Measurements from ENCODE around the gene RHCG.

Gene RHCG

DNA sequence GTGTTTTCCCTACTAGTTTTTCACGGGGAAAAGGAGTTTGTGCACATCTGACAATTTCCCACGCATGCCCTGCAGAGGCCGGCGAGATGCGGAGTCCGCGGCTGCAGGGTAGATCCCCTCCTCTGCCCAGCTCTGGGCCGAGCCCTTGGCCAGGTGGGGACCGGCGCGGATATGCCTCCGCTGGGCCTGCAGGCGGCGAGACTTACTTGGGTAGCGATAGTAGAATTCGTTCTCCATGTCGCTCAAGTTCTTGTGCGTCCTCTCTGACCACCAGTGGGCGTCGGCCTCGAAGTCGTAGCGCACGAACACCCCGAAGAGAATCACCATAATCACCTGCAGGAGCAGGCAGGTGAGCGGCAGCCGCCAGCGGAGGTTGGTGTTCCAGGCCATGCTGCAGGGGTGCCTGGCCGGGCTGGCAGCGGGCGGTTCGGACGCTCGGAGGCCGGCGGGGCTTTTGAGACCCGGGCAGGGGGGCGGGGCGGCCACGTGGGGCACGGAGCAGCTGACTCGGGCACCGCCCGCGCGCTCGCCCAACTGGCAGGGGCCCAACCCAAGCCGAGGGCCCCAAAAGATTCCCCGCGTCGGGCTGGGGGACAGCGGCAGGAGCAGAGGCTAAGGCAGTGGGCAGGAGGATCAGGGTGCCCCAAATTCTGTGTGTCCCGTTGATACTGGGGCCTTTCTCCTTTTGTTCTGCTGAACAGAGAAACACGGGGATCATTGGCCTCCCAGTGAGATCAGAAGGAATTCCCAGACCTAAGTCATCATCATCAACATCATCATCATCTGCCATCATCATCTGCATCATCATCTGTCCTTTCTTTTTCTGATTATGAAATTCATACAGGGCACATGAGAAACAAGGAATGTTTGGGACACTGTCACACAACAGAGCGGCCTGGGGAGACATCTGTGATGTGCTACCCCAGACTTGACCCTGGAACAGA lies at the start of gene RHCG:
Gene RHCG, minus strand, starts transcription at position 429 of the 944 bp plus-strand sequence. Its CDS starts 39 bp downstream, at position 390.
- TF ChIP-seq, protein P1, sequence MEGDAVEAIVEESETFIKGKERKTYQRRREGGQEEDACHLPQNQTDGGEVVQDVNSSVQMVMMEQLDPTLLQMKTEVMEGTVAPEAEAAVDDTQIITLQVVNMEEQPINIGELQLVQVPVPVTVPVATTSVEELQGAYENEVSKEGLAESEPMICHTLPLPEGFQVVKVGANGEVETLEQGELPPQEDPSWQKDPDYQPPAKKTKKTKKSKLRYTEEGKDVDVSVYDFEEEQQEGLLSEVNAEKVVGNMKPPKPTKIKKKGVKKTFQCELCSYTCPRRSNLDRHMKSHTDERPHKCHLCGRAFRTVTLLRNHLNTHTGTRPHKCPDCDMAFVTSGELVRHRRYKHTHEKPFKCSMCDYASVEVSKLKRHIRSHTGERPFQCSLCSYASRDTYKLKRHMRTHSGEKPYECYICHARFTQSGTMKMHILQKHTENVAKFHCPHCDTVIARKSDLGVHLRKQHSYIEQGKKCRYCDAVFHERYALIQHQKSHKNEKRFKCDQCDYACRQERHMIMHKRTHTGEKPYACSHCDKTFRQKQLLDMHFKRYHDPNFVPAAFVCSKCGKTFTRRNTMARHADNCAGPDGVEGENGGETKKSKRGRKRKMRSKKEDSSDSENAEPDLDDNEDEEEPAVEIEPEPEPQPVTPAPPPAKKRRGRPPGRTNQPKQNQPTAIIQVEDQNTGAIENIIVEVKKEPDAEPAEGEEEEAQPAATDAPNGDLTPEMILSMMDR (IDR thresholded peaks at IDR 0.05; ENCODE audit: low read depth, low read length), result peak; percentile 19
- no peak for DNase-seq (ENCODE audit: extremely low read depth, low read depth)

- TF ChIP-seq, protein P1 (IDR thresholded peaks at IDR 0.05; ENCODE audit: low read depth, low read length), result no peak
- no peak for DNase-seq (ENCODE audit: extremely low read depth, low read depth)
Observed at GRCh38 chr15:89543389-89543788, 47.0 kb upstream of the RHCG start.

DNA sequence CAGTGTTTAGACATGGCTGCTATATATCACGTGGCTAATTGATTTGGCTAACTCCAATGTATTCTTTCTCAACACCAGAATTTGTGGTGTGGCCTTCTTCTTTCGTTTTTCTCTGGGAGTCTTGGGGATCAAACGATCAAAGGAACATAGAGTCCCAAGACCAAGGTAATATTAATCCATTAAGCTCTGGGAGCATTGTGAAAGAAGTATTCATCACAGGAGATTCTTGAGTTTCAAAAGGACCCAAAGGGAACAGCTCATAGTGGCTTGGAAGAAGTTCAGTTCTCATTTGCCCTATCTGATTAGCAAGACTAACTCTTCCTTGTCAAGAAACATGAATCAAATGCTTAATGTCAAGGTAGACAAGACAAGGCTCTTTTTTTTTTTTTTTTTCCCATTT lies 46.0 kb upstream of the RHCG start:
- TF ChIP-seq, protein P1 (IDR thresholded peaks at IDR 0.05; ENCODE audit: low read depth, low read length), result no peak

DNA sequence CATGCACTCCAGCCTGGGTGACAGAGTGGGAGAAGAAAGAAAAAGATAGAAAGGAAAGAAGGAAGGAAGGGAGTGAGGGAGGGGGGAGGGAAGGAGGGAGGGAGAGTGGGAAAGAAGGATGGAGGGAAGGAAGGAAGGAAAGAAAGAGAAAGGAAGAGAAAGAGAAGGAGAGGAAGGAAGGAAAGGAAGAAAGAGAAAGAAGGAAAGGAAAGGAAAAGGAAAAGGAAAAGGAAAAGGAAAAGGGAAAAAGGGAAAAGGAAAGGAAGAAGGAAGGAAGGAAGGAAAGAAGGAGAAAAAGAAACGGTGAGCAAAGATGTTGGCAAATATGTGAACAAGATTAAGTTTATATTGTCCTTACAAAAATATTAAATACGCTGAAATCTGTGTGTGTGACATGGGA lies 42.6 kb upstream of the RHCG start:
- no peak for DNase-seq (ENCODE audit: extremely low read depth, low read depth)
- TF ChIP-seq, protein P1 (IDR thresholded peaks at IDR 0.05; ENCODE audit: low read depth, low read length), result no peak

More for the DNA sequence above, 46.0 kb upstream of the RHCG start:
- DNase-seq (ENCODE audit: extremely low read depth, low read depth), result no peak

GRCh38 chr15:89533861-89534544 lies 37.6 kb upstream of the RHCG start:
- no peak for DNase-seq (ENCODE audit: extremely low read depth, low read depth)
- TF ChIP-seq, protein P1 (IDR thresholded peaks at IDR 0.05; ENCODE audit: low read depth, low read length), result no peak

- TF ChIP-seq, protein P1 (IDR thresholded peaks at IDR 0.05; ENCODE audit: low read depth, low read length), result no peak
- no peak for DNase-seq (ENCODE audit: extremely low read depth, low read depth)
Observed at GRCh38 chr15:89531796-89532537, 35.6 kb upstream of the RHCG start.
